ENCODE measurements around the gene MSANTD1.

DNA sequence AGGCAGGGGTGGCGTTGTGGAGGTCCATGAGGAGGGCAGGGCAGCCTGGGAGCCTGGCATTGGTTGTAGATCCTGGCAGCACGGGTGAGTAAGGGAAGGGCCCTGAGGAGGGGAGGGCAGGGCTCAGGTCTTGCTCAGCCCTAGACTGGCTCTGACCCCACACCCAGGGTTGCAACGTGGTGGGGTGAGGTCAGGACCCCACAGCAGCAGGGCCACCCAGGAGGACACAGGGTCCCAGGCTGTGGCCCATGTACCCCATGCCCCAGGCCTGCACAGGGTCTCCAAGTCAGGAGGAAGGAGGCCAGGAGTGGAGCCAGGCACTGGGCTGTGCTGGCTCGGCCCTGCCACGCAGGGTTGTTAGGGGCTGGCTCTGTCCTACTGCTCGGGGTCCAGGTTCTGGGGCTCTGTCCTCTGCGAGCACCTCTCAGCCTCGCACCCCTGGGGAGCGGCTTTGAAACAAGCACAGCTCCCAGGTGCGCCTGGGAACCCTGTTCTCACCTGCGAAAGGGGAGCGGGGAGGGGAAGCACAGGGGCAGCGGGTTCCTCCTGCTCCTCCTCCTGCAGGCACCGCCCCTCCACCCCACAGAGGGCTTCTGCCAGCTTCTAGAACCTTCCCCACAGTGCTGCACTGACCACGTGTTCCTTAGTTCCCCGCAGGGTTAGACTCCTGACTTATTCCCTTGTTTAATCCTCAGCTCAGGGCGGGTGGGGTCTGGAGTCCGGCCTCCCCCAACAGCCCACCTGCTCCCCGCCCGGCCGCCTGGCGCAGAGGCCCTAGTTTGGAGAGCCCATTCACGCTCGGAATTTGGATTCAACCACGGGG is 20.4 kb downstream of the MSANTD1 start:
- TF ChIP-seq POLR2AphosphoS5 (IDR thresholded peaks at IDR 0.05; ENCODE audit: insufficient read depth, low read depth, low read length) (no peak), EZH2 (IDR thresholded peaks at IDR 0.05; ENCODE audit: borderline replicate concordance, low read depth, low read length, severe bottlenecking) (no peak)
- TF ChIP-seq, protein P1, sequence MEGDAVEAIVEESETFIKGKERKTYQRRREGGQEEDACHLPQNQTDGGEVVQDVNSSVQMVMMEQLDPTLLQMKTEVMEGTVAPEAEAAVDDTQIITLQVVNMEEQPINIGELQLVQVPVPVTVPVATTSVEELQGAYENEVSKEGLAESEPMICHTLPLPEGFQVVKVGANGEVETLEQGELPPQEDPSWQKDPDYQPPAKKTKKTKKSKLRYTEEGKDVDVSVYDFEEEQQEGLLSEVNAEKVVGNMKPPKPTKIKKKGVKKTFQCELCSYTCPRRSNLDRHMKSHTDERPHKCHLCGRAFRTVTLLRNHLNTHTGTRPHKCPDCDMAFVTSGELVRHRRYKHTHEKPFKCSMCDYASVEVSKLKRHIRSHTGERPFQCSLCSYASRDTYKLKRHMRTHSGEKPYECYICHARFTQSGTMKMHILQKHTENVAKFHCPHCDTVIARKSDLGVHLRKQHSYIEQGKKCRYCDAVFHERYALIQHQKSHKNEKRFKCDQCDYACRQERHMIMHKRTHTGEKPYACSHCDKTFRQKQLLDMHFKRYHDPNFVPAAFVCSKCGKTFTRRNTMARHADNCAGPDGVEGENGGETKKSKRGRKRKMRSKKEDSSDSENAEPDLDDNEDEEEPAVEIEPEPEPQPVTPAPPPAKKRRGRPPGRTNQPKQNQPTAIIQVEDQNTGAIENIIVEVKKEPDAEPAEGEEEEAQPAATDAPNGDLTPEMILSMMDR (IDR thresholded peaks at IDR 0.05; ENCODE audit: extremely low read depth in 1 of 2, insufficient read depth in 1 of 2, low read depth in 1 of 2, low read length in 2 of 2) = no peak
